ENCODE data around the gene KRTAP4-16. TPM values are rescaled to one million over a fixed set of nuclear protein-coding genes. Genes with fewer than 3 reads are reported as not detected.
"Not testable (repeated sequence)": the region's sequence is repeated elsewhere in the genome, so short reads cannot be mapped to it uniquely, and the experiment has no call there.

The KRTAP4-16 gene
- total RNA-seq, 1 donor from 2014 or later: not detected

DNA sequence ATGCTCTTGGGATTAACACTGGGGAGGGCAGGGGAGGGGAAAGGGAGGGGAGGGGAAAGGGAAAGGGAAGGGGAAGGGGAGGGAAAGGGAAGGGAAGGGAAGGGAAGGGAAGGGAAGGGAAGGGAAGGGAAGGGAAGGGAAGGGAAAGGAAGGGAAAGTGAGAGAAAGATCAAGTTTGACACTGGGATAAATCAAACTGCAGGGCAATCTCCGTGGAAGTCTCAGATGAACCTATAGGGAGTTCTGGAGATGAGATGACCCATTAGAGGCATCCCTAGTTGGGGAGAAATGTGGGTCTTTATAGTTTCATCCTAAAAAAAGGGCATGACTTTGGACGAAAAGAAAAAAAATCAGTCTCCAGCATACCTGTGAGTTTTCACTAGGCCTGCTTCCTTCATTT is 19.7 kb upstream of the KRTAP4-16 start:
- DNase-seq: no peak
- ATAC-seq: no peak
- intact Hi-C loops (cut with micrococcal nuclease): no loop called here

DNA sequence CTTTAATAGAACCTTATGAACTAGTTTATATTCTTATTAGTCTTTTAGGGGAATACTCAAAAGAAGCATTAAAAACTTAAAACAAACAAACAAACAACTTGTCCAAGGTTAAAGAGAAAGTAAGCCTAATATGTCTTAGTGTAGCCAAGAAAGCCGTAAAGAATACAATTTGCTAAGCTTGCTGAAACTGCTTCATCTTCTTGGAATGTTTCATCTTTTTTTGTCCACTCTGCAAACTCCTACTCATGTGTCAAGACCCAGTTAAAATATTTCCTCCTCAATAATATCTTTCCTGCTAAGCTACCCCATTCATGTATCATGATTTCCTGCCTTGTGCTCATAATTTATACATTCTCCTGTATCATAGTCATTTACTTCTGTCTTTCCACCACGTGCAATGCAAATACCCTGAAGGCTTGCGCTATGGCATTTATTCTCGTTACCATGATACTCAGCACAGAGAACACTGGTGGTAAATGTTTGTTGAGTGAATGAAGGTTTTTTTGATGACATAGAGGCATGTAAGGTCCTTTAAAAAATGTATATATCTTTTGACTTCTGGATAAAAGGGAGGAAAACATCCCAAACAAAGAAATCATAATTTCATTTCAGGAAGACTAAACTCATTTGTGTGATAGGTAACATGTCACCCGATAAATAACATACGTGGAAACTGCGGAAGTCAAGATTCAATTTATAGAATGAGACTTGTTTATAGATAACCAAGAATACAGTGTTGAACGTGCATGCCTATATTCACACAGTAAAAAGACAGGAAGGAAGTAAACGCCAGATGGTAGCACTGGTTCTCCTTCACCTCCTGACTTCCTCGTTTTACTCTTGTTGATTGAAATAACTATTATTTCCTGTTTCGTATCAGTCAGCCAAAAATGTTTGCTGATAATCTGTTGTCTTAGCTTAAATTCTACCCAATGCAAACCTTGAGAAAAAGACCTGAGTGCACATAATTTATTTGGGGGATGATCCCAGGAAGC is 18.0 kb upstream of the KRTAP4-16 start:
- intact Hi-C loops (cut with micrococcal nuclease); ATAC-seq; DNase-seq: not testable (repeated sequence)

DNA sequence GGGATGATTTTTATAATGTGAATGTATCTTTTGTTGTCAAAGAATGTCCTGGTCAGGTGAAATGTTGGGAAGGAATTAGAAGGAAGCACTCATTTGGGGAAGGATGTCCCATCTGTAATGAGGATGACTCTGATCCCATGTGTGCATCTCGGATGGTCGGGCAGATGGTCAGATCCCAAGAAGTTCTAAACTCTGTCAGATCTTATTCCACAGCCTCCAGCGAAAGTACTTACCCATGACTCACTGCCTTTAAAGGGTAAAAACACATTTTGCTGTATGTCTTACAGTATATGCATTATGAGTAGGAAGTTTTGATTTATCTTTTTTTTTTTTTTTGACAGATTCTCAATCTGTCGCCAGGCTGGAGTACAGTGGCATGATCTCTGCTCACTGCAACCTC is 16.7 kb upstream of the KRTAP4-16 start:
- intact Hi-C loops (cut with micrococcal nuclease): no loop called here
- ATAC-seq: no peak
- no peak for DNase-seq

DNA sequence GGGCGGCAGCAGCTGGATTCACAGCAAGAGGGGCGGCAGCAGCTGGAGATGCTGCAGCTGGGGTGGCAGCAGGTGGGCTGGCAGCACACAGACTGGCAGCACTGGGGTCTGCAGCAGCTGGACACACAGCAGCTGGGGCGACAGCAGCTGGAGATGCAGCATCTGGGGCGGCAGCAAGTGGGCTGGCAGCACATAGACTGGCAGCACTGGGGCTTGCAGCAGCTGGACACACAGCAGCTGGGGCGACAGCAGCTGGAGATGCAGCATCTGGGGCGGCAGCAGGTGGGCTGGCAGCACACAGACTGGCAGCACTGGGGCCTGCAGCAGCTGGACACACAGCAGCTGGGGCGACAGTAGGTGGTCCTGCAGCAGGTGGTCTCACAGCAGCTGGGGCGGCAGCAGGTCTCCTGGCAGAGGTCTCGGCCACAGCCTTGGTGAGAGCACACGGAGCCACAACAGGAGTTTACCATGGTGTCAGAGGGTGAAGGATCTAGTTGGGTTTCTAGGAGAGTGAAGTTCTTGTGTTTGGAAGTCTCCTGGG is 15.9 kb upstream of the KRTAP4-16 start, which contains the start of gene KRTAP4-11:
KRTAP4-11 (minus strand) TSS at position 528 of the 541 bp plus-strand sequence; CDS start at position 470, 58 bp downstream.
- intact Hi-C loops (cut with micrococcal nuclease); ATAC-seq; DNase-seq: not testable (repeated sequence)

DNA sequence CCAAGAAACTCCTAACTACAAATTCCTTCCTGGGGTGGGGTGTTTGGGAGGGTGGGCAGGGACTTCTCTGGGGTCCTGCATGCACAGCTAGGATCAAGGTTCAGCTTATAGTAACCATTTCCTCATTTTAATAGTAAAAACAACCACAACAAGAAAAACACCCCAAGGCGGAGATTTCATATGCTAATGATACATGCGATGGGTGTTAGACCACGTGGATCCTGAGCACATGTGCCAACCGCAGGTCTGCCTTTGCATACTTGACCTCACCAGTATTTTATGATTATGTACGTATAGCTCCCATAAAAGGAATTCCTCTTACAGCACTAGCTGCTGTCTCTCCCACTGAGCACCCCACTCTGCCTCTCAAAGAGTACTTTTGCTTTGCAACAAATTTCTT is 14.3 kb upstream of the KRTAP4-16 start:
- ATAC-seq: no peak
- intact Hi-C loops (cut with micrococcal nuclease): no loop called here
- DNase-seq: no peak

DNA sequence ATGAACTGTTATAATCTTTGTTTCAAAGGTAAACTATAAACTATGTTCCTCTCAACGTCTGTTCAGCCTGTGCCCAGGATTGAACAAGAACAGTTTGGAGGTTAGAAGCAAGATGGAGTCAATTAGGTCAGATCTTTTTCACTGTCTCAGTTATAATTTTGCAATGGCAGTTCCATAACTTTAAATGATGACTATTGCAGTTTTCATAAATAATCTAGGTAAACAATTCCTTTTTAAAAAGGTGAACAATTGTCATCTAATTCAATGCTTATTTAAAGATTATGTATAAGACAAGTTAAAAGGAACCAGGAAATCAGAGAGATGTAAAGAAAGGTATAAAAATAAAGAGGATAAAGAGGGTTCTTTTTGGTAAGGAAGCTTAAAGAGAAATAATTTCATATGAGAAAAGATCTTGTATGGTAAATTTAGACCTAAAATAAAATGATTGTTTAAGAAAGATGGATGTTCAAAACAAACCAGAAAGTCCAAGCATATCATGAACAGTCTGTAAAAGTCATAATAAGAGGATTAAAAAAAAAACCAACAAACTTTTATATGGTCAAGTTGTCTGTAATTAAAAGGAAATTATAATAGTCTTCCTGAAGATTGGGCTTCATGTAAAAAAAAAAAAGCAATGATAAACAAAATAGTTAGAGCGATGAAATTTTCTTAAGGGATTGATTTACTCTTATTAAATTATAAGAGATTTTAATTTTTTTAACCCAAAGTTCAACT is 9.3 kb upstream of the KRTAP4-16 start:
- DNase-seq (no peak), ATAC-seq (no peak)
- intact Hi-C loops (cut with micrococcal nuclease): no loop called here

DNA sequence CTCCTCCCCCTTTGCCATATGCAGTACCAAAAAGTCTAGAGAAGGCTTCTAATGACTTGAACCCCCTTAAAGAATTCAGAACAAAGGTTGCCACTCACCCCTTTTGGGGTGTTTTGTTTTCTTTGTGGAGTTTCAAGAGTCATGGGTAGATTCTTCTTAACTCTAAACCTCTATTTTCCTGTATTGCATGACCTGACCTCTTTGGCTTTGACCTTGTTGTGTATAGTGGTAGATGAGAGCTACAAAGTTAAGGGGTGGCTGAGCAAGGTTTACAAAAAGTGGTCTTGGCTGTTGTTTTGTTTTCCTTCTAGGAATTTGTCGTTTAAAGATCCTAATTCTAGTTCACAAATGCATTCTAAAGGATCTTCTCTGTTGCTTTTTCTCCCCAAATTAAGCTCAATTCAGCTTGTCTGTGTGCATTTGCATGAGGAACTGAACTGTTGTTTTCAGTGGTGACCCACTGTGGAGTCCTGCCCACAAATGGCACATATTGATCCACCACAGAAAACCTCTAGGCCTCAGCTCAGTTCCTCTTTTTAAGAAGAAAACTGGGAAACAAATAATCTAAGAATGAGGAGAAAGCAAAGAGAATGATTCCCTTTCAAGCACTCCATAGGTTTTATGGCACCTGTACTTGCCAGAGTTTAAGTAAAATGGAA is 6.8 kb upstream of the KRTAP4-16 start:
- ATAC-seq; intact Hi-C loops (cut with micrococcal nuclease): not testable (repeated sequence)

DNA sequence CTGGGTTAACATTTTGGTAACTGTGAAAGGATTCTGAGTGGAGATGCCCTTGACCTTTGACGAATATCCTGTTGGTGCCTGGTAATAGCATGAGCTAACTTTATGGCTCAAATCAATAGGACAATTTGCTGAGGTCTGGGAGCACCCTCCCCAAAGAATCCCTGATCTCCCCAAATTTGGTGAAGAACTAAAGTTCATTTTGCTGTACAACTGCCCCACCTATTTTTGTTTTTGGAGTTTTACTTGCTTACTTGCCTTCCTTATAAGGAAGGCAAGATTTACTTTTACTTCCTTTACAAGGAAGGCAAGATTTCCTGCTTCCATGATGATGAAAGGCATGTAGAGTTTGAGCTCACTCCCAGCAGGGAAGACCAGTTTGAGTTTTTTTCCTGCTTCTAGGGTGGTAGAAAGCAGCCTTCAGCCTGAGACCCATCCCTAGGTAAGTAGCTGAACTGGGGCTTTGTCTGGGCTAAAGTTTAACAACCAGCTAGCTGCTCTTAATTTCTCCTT is 6.0 kb upstream of the KRTAP4-16 start:
- no peak for ATAC-seq
- DNase-seq: no peak
- intact Hi-C loops (cut with micrococcal nuclease): no loop called here

More for the DNA sequence above, 6.8 kb upstream of the KRTAP4-16 start:
- DNase-seq: not testable (repeated sequence)

DNA sequence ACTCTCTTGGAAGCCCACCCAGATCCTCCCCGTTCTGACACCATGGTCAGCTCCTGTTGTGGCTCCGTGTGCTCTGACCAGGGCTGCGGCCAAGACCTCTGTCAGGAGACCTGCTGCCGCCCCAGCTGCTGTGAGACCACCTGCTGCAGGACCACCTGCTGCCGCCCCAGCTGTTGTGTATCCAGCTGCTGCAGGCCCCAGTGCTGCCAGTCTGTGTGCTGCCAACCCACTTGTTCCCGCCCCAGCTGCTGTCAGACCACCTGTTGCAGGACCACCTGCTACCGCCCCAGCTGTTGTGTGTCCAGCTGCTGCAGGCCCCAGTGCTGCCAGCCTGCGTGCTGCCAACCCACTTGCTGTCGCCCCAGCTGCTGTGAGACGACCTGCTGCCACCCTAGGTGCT is 3.3 kb upstream of the KRTAP4-16 start, which contains the start of gene KRTAP4-9:
KRTAP4-9 (plus strand) TSS at position 43 of the 400 bp plus-strand sequence; CDS start at position 43, 0 bp downstream.
- intact Hi-C loops (cut with micrococcal nuclease); DNase-seq; ATAC-seq: not testable (repeated sequence)

DNA sequence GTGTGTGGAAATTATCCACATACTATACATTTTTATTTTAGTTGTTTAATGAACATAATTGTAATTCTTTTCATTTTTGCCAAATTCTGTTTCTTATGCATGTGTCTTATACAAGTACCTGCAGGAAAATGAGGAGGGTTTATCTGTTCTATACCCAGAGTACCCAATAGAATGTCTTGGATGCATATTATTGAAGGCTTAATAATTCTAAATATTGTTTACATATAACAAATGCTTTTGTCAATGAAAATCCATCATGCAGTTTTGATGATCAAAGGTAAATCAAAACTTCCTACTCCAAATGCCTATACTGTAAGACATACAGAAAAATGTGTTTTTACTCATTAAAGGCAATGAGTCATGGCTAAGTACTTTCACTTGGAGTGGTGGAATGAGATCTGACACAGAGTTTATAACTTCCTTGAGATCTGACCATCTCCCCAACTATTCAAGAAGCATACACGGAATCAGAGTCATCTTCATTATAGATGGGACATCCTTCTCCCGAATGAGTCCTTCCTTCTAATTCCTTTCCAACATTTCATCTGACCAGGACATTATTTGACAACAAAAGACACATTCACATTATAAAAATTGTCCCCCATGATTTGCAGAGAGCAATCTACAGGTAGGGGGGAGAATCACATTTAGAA is 2.5 kb upstream of the KRTAP4-16 start:
- ATAC-seq; intact Hi-C loops (cut with micrococcal nuclease); DNase-seq: not testable (repeated sequence)

DNA sequence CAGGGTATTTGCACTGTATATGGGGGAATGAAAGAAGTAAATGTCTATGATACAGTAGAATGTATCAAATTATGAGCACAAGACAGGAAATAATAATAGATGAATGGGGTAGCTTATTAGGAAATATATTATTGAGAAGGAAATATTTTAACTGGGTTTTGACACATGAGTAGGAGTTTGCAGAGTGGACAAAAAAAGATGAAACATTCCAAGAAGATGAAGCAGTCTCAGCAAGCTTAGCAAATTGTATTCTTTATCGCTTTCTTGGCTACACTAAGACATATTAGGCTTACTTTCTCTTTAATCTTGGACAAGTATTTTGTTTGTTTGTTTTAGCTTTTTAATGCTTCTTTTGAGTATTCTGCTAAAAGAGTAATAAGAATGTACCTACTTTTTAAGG is 1.9 kb upstream of the KRTAP4-16 start:
- intact Hi-C loops (cut with micrococcal nuclease): no loop called here
- no peak for ATAC-seq
- no peak for DNase-seq

DNA sequence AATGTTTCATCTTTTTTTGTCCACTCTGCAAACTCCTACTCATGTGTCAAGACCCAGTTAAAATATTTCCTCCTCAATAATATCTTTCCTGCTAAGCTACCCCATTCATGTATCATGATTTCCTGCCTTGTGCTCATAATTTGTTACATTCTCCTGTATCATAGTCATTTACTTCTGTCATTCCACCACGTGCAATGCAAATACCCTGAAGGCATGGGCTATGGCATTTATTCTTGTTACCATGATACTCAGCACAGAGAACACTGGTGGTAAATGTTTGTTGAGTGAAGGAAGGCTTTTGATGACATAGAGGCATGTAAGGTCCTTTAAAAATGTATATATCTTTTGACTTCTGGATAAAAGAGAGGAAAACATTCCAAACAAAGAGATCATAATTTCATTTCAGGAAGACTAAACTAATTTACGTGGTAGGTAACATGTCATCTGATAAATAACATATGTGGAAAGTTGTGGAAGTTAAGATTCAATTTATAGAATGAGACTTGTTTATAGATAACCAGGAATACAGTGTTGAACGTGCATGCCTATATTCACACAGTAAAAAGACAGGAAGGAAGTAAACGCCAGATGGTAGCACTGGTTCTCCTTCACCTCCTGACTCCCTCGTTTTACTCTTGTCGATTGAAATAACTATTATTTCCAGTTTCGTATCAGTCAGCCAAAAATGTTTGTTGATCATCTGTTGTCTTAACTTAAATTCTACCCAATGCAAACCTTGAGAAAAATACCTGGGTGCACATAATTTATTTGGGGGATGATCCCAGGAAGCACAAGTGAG is 2.1 kb downstream of the KRTAP4-16 start:
- intact Hi-C loops (cut with micrococcal nuclease); ATAC-seq; DNase-seq: not testable (repeated sequence)

DNA sequence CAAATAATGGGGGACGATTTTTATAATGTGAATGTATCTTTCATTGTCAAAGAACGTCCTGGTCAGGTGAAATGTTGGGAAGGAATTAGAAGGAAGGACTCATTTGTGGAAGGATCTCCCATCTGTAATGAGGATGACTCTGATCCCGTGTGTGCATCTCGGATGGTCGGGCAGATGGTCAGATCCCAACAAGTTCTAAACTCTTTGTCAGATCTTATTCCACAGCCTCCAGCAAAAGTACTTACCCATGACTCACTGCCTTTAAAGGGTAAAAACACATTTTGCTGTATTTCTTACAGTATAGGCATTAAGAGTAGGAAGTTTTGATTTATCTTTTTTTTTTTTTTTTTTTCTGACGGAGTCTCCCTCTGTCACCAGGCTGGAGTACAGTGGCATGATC is 3.5 kb downstream of the KRTAP4-16 start:
- no peak for ATAC-seq
- DNase-seq: no peak
- intact Hi-C loops (cut with micrococcal nuclease): no loop called here

DNA sequence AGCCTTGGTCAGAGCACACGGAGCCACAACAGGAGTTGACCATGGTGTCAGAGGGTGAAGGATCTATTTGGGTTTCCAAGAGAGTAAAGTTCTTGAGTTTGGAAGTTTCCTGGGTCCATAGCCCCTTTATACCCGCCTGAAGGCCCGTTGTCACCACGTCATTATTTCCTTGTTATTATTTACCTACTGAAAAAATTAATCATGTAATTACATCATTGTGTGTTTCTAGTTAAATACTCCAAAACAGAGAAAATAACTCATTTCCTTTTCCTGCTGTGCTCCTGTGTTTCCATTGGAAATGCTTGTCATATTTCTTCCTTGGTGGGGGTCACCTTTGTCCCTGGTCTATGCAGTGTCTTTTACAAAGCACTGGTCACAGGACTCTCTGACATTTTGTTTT is 4.0 kb downstream of the KRTAP4-16 start, which contains the start of gene KRTAP4-8:
KRTAP4-8 (minus strand) TSS at position 101 of the 400 bp plus-strand sequence; CDS start at position 43, 58 bp downstream.
- DNase-seq: no peak
- intact Hi-C loops (cut with micrococcal nuclease): no loop called here
- ATAC-seq: no peak

DNA sequence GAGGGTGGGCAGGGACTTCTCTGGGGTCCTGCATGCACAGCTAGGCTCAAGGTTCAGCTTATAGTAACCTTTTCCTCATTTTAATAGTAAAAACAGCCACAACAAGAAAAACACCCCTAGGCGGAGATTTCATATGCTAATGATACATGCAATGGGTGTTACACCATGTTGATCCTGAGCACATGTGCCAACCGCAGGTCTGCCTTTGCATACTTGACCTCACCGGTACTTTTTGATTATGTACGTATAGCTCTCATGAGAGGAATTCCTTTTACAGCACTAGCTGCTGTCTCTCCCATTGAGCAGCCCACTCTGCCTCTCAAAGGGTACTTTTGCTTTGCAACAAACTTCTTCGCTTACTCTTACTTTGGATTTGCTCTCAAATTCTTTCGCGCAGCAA is 6.0 kb downstream of the KRTAP4-16 start:
- intact Hi-C loops (cut with micrococcal nuclease): no loop called here
- DNase-seq (no peak), ATAC-seq (no peak)

DNA sequence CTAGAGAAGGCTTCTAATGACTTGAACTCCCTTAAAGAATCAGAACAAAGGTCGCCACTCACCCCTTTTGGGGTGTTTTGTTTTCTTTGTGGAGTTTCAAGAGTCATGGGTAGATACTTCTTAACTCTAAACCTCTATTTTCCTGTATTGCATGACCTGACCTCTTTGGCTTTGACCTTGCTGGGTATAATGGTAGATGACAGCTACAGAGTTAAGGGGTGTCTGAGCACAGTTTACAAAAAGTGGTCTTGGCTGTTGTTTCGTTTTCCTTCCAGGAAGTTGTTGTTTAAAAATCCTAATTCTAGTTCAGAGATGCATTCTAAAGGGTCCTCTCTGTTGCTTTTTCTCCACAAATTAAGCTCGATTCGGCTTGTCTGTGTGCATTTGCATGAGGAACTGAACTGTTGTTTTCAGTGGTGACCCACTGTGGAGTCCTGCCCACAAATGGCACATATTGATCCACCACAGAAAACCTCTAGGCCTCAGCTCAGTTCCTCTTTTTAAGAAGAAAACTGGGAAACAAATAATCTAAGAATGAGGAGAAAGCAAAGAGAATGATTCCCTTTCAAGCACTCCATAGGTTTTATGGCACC is 13.2 kb downstream of the KRTAP4-16 start:
- ATAC-seq; intact Hi-C loops (cut with micrococcal nuclease); DNase-seq: not testable (repeated sequence)
